ENCODE measurements around the gene GPR27.
A peak's percentile ranks its signal among the peaks of the same experiment; 100 is the strongest.

GPR27 gene

DNA sequence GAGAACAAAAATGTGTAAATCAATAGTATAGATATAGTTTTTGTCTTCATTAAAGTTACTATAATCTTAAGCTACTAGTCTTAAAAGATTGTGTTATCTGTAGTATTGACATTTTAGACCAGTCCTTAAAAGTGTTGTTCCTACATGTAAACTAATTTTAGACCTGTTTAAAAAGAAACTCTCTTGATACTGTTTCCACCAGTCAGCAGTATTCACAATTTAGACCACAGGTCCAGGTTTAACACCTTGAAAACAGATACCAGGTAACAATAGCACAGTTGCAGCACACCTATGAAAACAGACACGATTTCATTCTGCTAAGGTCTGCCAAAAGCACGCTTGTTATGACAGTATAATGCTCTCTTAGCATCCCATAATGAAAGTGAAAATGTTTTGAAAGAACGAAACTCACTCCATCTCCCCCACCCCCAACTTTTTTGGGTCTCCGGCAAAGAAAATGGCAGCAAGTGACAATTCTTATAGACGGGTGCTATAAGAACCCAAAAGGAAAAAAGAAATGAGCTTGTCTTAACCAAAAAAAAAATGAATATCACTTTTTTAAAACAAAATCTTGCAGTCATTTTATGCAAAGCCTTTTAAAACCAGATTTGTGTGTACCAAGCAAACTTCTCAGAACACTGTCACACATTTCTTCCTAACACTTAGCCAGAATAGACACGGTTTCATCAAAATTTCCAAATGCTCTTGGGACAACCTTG is 30.0 kb upstream of the GPR27 start:
- intact Hi-C loops (cut with micrococcal nuclease): loop anchor here (10.0 kb wide), 1 partner anchor 61 kb away; the partner anchor contains the start of gene PROK2
- H3K4me3 Mint-ChIP-seq: peak overlapping the region; percentile 80
- H3K36me3 Mint-ChIP-seq (ENCODE audit: low read depth): peaks cover 22% of the 10 kb centered on the region
- peaks cover 68% of the 10 kb centered on the region for H3K4me1 Mint-ChIP-seq (ENCODE audit: low read depth)
- peaks cover 4% of the 10 kb centered on the region for H3K27me3 Mint-ChIP-seq
- peak overlapping the region; percentile 68 for H3K27ac Mint-ChIP-seq
- no peaks in the 10 kb centered on the region for H3K9me3 Mint-ChIP-seq

GRCh38 chr3:71724171-71724453 is 29.5 kb upstream of the GPR27 start:
- Mint-ChIP-seq H3K4me1 (ENCODE audit: low read depth) (peaks cover 63% of the 10 kb centered on the region), H3K36me3 (ENCODE audit: low read depth) (peaks cover 22% of the 10 kb centered on the region), H3K27me3 (peaks cover 4% of the 10 kb centered on the region), H3K9me3 (no peaks in the 10 kb centered on the region), H3K4me3 (peak overlapping the region; percentile 80), H3K27ac (peak overlapping the region; percentile 68)
- intact Hi-C loops (cut with micrococcal nuclease): loop anchor here (10.0 kb wide), 1 partner anchor 61 kb away; the partner anchor contains the start of gene PROK2

DNA sequence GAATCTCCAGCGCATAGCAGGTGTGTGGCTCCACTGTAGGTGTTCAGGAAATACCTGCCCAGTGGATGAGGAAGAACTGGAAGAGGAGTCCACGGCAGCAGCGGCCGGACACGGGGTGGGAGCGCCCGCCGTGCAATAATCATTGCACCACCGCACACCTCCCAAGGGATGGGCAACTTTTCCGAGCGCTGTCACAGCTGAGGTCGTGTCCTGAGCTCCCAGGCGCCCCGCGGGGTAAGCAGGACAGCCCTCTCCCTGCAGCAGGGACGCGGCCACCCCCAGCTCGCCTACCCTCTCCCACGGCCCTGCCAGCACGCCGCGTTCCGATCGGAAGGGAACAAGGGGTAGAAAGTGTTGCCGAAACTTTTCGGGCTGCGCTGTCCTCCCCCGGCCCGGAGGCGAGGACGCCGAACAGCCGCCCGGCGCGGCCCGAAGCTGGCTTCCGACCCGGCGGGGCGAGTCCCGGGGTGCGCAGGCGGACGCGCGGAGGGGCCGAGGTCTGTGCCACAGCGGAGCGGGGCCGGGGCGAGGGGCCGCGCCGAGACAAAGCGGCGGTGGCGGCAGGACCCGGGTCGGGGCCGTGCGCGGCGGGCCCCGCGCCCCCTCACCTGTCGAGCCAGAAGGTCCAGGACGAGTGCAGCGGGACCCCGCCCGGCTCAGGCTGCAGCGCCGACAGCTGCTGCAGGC is 28.9 kb upstream of the GPR27 start:
- intact Hi-C loops (cut with micrococcal nuclease): loop anchor here (10.0 kb wide), 1 partner anchor 60 kb away; the partner anchor contains the start of gene PROK2
- peaks cover 16% of the 10 kb centered on the region for H3K36me3 Mint-ChIP-seq (ENCODE audit: low read depth)
- peaks cover 57% of the 10 kb centered on the region for H3K4me1 Mint-ChIP-seq (ENCODE audit: low read depth)
- no peaks in the 10 kb centered on the region for H3K9me3 Mint-ChIP-seq
- peak overlapping the region; percentile 68 for H3K27ac Mint-ChIP-seq
- H3K27me3 Mint-ChIP-seq: peaks cover 4% of the 10 kb centered on the region
- H3K4me3 Mint-ChIP-seq: peak overlapping the region; percentile 80

GRCh38 chr3:71725271-71725991 is 28.2 kb upstream of the GPR27 start, which contains the start of gene EIF4E3:
EIF4E3 (minus strand) TSS chr3:71725402; CDS start chr3:71725367, 35 bp downstream.
- H3K27me3 Mint-ChIP-seq: peaks cover 4% of the 10 kb centered on the region
- H3K9me3 Mint-ChIP-seq: no peaks in the 10 kb centered on the region
- peak within 1 kb of the TSS; percentile 80 for H3K4me3 Mint-ChIP-seq
- H3K4me1 Mint-ChIP-seq (ENCODE audit: low read depth): peaks cover 60% of the 10 kb centered on the region
- intact Hi-C loops (cut with micrococcal nuclease): loop anchor here (10.0 kb wide), 1 partner anchor 59 kb away; the partner anchor contains the start of gene PROK2
- H3K27ac Mint-ChIP-seq: peak within 1 kb of the TSS; percentile 68
- H3K36me3 Mint-ChIP-seq (ENCODE audit: low read depth): peaks cover 15% of the 10 kb centered on the region

DNA sequence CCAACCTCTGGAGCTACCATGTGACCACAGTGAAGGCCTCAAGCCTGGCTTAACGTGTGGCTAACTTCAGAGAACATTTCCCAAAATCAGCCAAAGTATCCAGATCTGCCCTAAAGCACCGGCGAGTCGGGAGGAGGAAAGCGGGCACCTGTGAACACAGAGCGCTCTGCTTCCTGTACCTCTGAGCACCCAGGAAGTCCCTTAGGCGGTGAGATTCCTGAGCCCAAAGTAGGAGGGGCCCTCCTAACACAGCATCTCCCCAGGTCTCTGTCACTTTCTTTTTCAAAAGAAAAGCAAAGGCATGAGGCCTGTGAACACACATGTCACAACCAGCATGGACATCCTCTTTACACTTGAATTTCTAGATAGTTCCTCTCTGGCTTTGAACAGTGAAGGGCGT is 27.5 kb upstream of the GPR27 start:
- Mint-ChIP-seq H3K4me1 (ENCODE audit: low read depth) (peaks cover 53% of the 10 kb centered on the region), H3K9me3 (no peaks in the 10 kb centered on the region), H3K4me3 (peak overlapping the region; percentile 77), H3K27me3 (peaks cover 4% of the 10 kb centered on the region), H3K36me3 (ENCODE audit: low read depth) (peaks cover 8% of the 10 kb centered on the region), H3K27ac (peak overlapping the region; percentile 12)
- intact Hi-C loops (cut with micrococcal nuclease): loop anchor here (2.0 to 10.0 kb wide), 2 partner anchors 59 to 133 kb away; partner anchors contain the start of gene PROK2

- H3K4me1 Mint-ChIP-seq (ENCODE audit: low read depth): peaks cover 28% of the 10 kb centered on the region
Measured at GRCh38 chr3:71728632-71729342, 24.9 kb upstream of the GPR27 start.

GRCh38 chr3:71732637-71733036 is 21.0 kb upstream of the GPR27 start:
- H3K27me3 Mint-ChIP-seq: peaks cover 3% of the 10 kb centered on the region
- intact Hi-C loops (cut with micrococcal nuclease): no loop called here

More at GRCh38 chr3:71728632-71729342, 24.9 kb upstream of the GPR27 start:
- no peak overlapping the region for H3K4me3 Mint-ChIP-seq
- H3K27ac Mint-ChIP-seq: no peak overlapping the region
- H3K9me3 Mint-ChIP-seq: no peaks in the 10 kb centered on the region
- H3K27me3 Mint-ChIP-seq: peaks cover 4% of the 10 kb centered on the region
- intact Hi-C loops (cut with micrococcal nuclease): loop anchor here (10.0 kb wide), 1 partner anchor 56 kb away; the partner anchor contains the start of gene PROK2
- H3K36me3 Mint-ChIP-seq (ENCODE audit: low read depth): no peaks in the 10 kb centered on the region

DNA sequence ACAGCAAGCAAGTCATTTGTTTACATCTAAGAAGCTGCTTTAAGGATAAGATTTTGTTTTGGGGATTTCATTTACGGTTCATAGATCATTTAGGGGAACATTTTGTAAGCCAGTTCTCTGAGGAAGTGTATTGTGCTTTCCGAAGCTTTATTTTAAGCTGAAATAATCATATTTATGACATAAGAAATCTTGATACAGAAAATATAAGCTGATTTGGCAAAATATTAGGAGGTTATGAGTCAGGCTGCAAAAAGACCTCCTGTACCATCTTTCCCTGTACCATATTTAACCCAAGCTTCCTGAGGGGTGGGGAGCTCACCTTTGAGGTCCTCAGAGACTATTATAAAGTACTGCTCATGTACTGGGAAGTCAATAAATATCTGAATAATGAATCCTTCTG is 20.3 kb upstream of the GPR27 start:
- intact Hi-C loops (cut with micrococcal nuclease): no loop called here
- H3K4me3 Mint-ChIP-seq: no peak overlapping the region
- peaks cover 14% of the 10 kb centered on the region for H3K9me3 Mint-ChIP-seq

More at GRCh38 chr3:71732637-71733036, 21.0 kb upstream of the GPR27 start:
- H3K9me3 Mint-ChIP-seq: peaks cover 7% of the 10 kb centered on the region
- H3K36me3 Mint-ChIP-seq (ENCODE audit: low read depth): peaks cover 6% of the 10 kb centered on the region
- peaks cover 5% of the 10 kb centered on the region for H3K4me1 Mint-ChIP-seq (ENCODE audit: low read depth)
- no peak overlapping the region for H3K4me3 Mint-ChIP-seq
- H3K27ac Mint-ChIP-seq: no peak overlapping the region

GRCh38 chr3:71734881-71735280 is 18.8 kb upstream of the GPR27 start:
- no peak overlapping the region for H3K4me3 Mint-ChIP-seq
- no peak overlapping the region for H3K27ac Mint-ChIP-seq
- peaks cover 15% of the 10 kb centered on the region for H3K9me3 Mint-ChIP-seq
- intact Hi-C loops (cut with micrococcal nuclease): no loop called here
- H3K27me3 Mint-ChIP-seq: peaks cover 1% of the 10 kb centered on the region
- peaks cover 7% of the 10 kb centered on the region for H3K36me3 Mint-ChIP-seq (ENCODE audit: low read depth)
- peaks cover 3% of the 10 kb centered on the region for H3K4me1 Mint-ChIP-seq (ENCODE audit: low read depth)

More for the DNA sequence above, 20.3 kb upstream of the GPR27 start:
- Mint-ChIP-seq H3K27ac (no peak overlapping the region), H3K4me1 (ENCODE audit: low read depth) (peaks cover 5% of the 10 kb centered on the region), H3K36me3 (ENCODE audit: low read depth) (peaks cover 7% of the 10 kb centered on the region), H3K27me3 (peaks cover 2% of the 10 kb centered on the region)

DNA sequence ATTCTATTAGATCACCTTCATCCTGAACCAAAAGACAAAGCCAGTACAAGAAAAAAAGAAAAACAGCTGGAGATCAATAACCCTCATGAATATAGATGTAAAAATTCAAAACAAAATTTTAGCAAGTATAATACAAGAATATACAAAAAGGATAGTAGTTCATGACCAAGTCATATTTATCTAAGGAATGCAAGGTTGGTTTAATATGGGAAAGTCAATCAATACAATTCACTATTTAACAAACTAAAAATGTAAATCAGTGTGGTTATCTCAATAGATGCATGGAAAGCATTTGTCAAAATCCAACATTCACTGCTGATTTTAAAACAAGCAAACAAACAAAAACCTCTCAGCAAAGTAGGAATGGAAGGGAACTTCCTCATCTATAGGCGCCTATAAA is 11.0 kb upstream of the GPR27 start:
- H3K4me1 Mint-ChIP-seq (ENCODE audit: low read depth): peaks cover 6% of the 10 kb centered on the region
- H3K27me3 Mint-ChIP-seq: no peaks in the 10 kb centered on the region
- H3K27ac Mint-ChIP-seq: no peak overlapping the region
- no peak overlapping the region for H3K4me3 Mint-ChIP-seq
- peaks cover under 1% of the 10 kb centered on the region for H3K36me3 Mint-ChIP-seq (ENCODE audit: low read depth)
- intact Hi-C loops (cut with micrococcal nuclease): no loop called here
- H3K9me3 Mint-ChIP-seq: peaks cover 36% of the 10 kb centered on the region

GRCh38 chr3:71744738-71745137 is 8.9 kb upstream of the GPR27 start:
- Mint-ChIP-seq H3K27ac (no peak overlapping the region), H3K4me3 (no peak overlapping the region), H3K9me3 (peaks cover 29% of the 10 kb centered on the region), H3K27me3 (no peaks in the 10 kb centered on the region), H3K36me3 (ENCODE audit: low read depth) (no peaks in the 10 kb centered on the region), H3K4me1 (ENCODE audit: low read depth) (peaks cover 6% of the 10 kb centered on the region)
- intact Hi-C loops (cut with micrococcal nuclease): no loop called here

- intact Hi-C loops (cut with micrococcal nuclease): no loop called here
- Mint-ChIP-seq H3K4me3 (no peak overlapping the region), H3K9me3 (no peaks in the 10 kb centered on the region), H3K27me3 (peaks cover 22% of the 10 kb centered on the region), H3K4me1 (ENCODE audit: low read depth) (peaks cover 31% of the 10 kb centered on the region), H3K27ac (no peak overlapping the region), H3K36me3 (ENCODE audit: low read depth) (peaks cover 13% of the 10 kb centered on the region)
Measured at GRCh38 chr3:71751602-71752001, 2.1 kb upstream of the GPR27 start.

Data from dendritic cell treated with granulocyte-macrophage colony-stimulating factor and Interleukin-4, amounts not matched to agents 40 ng/mL and 50 ng/mL, for 4 days (primary cell).